ENCODE results near the gene ERBB4.

- TF ChIP-seq CTCF (IDR thresholded peaks at IDR 0.05), result no peak
- no peak for TF ChIP-seq POLR2A (IDR thresholded peaks at IDR 0.05)
- no peak for TF ChIP-seq EP300 (IDR thresholded peaks at IDR 0.05)
- no peak for TF ChIP-seq POLR2AphosphoS5 (IDR thresholded peaks at IDR 0.05)
These were observed 509.7 kb downstream of the ERBB4 start for GRCh38 chr2:212028798-212029394.
